HepG2 (cell line): ENCODE data around the gene GGPS1. TPM values are rescaled to one million over a fixed set of nuclear protein-coding genes. Genes with fewer than 3 reads are reported as not detected.

ENCODE experiments used
- ATAC-seq: fragments of 200-7000 bp; cut with Tn5 transposase; 3 replicates; pipeline ENCODE4 v1.9.1; 2020; ENCODE audit warnings: mild to moderate bottlenecking, moderate library complexity
- BruUV-seq: library from RNA; stranded (reverse); fragments of 400-500 nt; replicated peaks from 2 replicates; lab custom pipeline; 2021; lab: Mats Ljungman, UMichigan
- CTCF ChIA-PET: fragments of 300-600 bp; formaldehyde crosslinking; extraction: SDS; loops from one replicate; lab custom pipeline; 2021; ENCODE audit warnings: low total read pairs, inconsistent platforms, low intra/inter-chr PET ratio; lab: Yijun Ruan, JAX
- POLR2A ChIA-PET: fragments of 350-600 bp; sonication (Branson Sonifier 250); formaldehyde crosslinking; loops from one replicate; lab custom pipeline; 2020; ENCODE audit warnings: antibody characterized with exemption, inconsistent platforms; lab: Yijun Ruan, JAX
- DNase-seq: peaks from one replicate; pipeline ENCODE4 v3.0.0-alpha.2; 2015; ENCODE audit warnings: low spot score
- FAIRE-seq: peaks from 3 replicates; lab custom pipeline; 2011; peaks lifted over from hg19 to GRCh38; lab: Jason Lieb, UNC
- H2AFZ ChIP-seq: one replicate; pipeline ENCODE4 v1.6.1; 2011; ENCODE audit warnings: low read length, inconsistent platforms
- H3K27ac ChIP-seq: fragments of 300-600 bp; 3 replicates; pipeline ENCODE4 v1.8.0; 2011; ENCODE audit warnings: mixed run types, mild to moderate bottlenecking, mixed read lengths, low read length, inconsistent platforms; ENCODE audit not compliant: insufficient read depth; ENCODE audit errors: extremely low read length
- H3K27me3 ChIP-seq, 2 experiments: fragments of 200-600 bp in 1 of 2; 2 replicates in 1 of 2; 3 replicates in 1 of 2; pipeline versions ENCODE4 v1.6.0 to v1.8.0; 2011; ENCODE audit warnings: low read length in 2 of 2, mild to moderate bottlenecking in 2 of 2, moderate library complexity in 2 of 2, inconsistent platforms in 1 of 2; ENCODE audit not compliant: insufficient read depth in 2 of 2, control insufficient read depth in 1 of 2
- H3K36me3 ChIP-seq, 2 experiments: fragments of 200-600 bp in 1 of 2; replicated peaks in 1 of 2; 2 replicates in 1 of 2; 3 replicates in 1 of 2; pipeline versions ENCODE4 v1.5.1 to v1.8.0; 2011; ENCODE audit warnings: low read length in 2 of 2, inconsistent platforms in 1 of 2; ENCODE audit not compliant: insufficient read depth in 2 of 2, control insufficient read depth in 1 of 2
- H3K4me1 ChIP-seq: 2 replicates; pipeline ENCODE4 v1.5.1; 2012; ENCODE audit warnings: low read length, inconsistent platforms; ENCODE audit not compliant: insufficient read depth
- H3K4me2 ChIP-seq: 2 replicates; pipeline ENCODE4 v1.6.0; 2011; ENCODE audit warnings: low read depth, low read length, inconsistent platforms
- H3K4me3 ChIP-seq, 3 experiments: fragments of 200-600 bp in 1 of 3; sonication (generic), shearing (Covaris generic) in 1 of 3; replicated peaks in 1 of 3; 2 replicates each; pipeline ENCODE4 v1.5.1; 2011 to 2016; ENCODE audit warnings: low read length in 3 of 3, inconsistent platforms in 2 of 3, low read depth in 2 of 3, mild to moderate bottlenecking in 2 of 3, control low read depth in 1 of 3, mixed read lengths in 1 of 3; ENCODE audit not compliant: insufficient read depth in 1 of 3
- H3K79me2 ChIP-seq: one replicate; pipeline ENCODE4 v1.6.1; 2011; ENCODE audit warnings: low read length, inconsistent platforms; ENCODE audit not compliant: insufficient read depth
- H3K9ac ChIP-seq: 2 replicates; pipeline ENCODE4 v1.6.0; 2011; ENCODE audit warnings: mild to moderate bottlenecking, low read depth, low read length, inconsistent platforms; ENCODE audit not compliant: insufficient read depth
- H3K9me3 ChIP-seq: 2 replicates; pipeline ENCODE4 v1.5.1; 2012; ENCODE audit warnings: mild to moderate bottlenecking, low read length
- H4K20me1 ChIP-seq: 2 replicates; pipeline ENCODE4 v1.6.0; 2011; ENCODE audit warnings: inconsistent platforms, mild to moderate bottlenecking, low read length, moderate library complexity; ENCODE audit not compliant: insufficient read depth
- AGO2 ChIP-seq: fragments of 200-400 bp; formaldehyde crosslinking; optimal IDR thresholded peaks from 2 replicates; pipeline ENCODE3; 2017; ENCODE audit warnings: mild to moderate bottlenecking, low read depth, low read length, moderate library complexity
- CAMTA2 ChIP-seq: sonication (generic); formaldehyde crosslinking; IDR thresholded peaks from 2 replicates; pipeline ENCODE4 v1.4.0; 2020; ENCODE audit warnings: mild to moderate bottlenecking, missing genetic modification reagents, borderline replicate concordance
- JARID2 ChIP-seq: sonication (generic); formaldehyde crosslinking; IDR thresholded peaks from 2 replicates; pipeline ENCODE4 v1.8.1; 2023; ENCODE audit warnings: missing genetic modification reagents, inconsistent platforms; ENCODE audit not compliant: insufficient replicate concordance
- NFE2 ChIP-seq: sonication (generic); formaldehyde crosslinking; IDR thresholded peaks from 2 replicates; pipeline ENCODE4 v1.4.0; 2020; ENCODE audit warnings: missing genetic modification reagents
- SP140L ChIP-seq: sonication (generic); formaldehyde crosslinking; IDR thresholded peaks from 2 replicates; pipeline ENCODE4 v1.4.0; 2020; ENCODE audit warnings: missing genetic modification reagents, borderline replicate concordance
- ZBTB7B ChIP-seq: sonication (generic); formaldehyde crosslinking; IDR thresholded peaks from 2 replicates; pipeline ENCODE4 v1.4.0; 2020; ENCODE audit warnings: missing genetic modification reagents
- ZBTB8A ChIP-seq: sonication (generic); formaldehyde crosslinking; IDR thresholded peaks from 2 replicates; pipeline ENCODE4 v1.4.0; 2020; ENCODE audit warnings: mild to moderate bottlenecking, low read depth, missing genetic modification reagents, borderline replicate concordance
- ZFP36 ChIP-seq: fragments of 150-350 bp; IDR thresholded peaks from 2 replicates; pipeline ENCODE4 v1.6.1; 2018; ENCODE audit warnings: borderline replicate concordance, low read length, low read depth; ENCODE audit not compliant: partially characterized antibody
- ZNF235 ChIP-seq: sonication (generic); formaldehyde crosslinking; IDR thresholded peaks from 2 replicates; pipeline ENCODE4 v1.8.1; 2023; ENCODE audit warnings: mild to moderate bottlenecking, missing genetic modification reagents, borderline replicate concordance
- WGBS: methylation state at CpG from one replicate; pipeline ENCODE4 v1.1.6; 2017; ENCODE audit warnings: low lambda C conversion rate; 5-methylcytosine and 5-hydroxymethylcytosine counted together
- in situ Hi-C: cut with HindIII; loops from 2 replicates; pipeline ENCODE4 v1.10.0; 2017; ENCODE audit warnings: low pct_unique_long_range_greater_than_20kb; ENCODE audit not compliant: extremely low pct_ligation_motif_present
- intact Hi-C: fragments of 100-400 bp; cut with micrococcal nuclease; formaldehyde crosslinking; loops from one replicate; pipeline ENCODE4 v1.10.0; 2022; ENCODE audit not compliant: unreplicated experiment
- polyA plus RNA-seq, 8 experiments: library from polyadenylated mRNA; depleted of rRNA in 3 of 8; stranded (reverse) in 7 of 8; unstranded in 1 of 8; fragments of >200 nt; fragmentation: Illumina TruSeq in 4 of 8; extraction: Trizol in 4 of 8; gene quantifications; 2 replicates each; pipeline versions ENCODE4 v1.2.1 to v1.2.3, GENCODE V29; 2011 to 2016; ENCODE audit warnings: low read depth in 4 of 8, missing spikeins in 1 of 8, mixed read lengths in 1 of 8; ENCODE audit not compliant: insufficient read depth in 1 of 8
- total RNA-seq, 5 experiments: library from RNA; depleted of rRNA; stranded (reverse); fragments of >200 nt; fragmentation: Illumina TruSeq; extraction: Trizol; gene quantifications; 2 replicates each; pipeline ENCODE4 v1.2.3, GENCODE V29; 2016; ENCODE audit warnings: low read depth in 1 of 5
- TF ChIP-seq, protein P1 (sequence below): sonication (generic); formaldehyde crosslinking; IDR thresholded peaks from 2 replicates; pipeline ENCODE4 v1.5.1; 2020; ENCODE audit warnings: missing genetic modification reagents, mild to moderate bottlenecking, borderline replicate concordance

The GGPS1 gene
- total and polyA plus RNA-seq, 2 of the 13 experiments (the other 11 are each of a cell fraction or from before 2014, with no cell fraction given) = 28.8 to 42.6 TPM

DNA sequence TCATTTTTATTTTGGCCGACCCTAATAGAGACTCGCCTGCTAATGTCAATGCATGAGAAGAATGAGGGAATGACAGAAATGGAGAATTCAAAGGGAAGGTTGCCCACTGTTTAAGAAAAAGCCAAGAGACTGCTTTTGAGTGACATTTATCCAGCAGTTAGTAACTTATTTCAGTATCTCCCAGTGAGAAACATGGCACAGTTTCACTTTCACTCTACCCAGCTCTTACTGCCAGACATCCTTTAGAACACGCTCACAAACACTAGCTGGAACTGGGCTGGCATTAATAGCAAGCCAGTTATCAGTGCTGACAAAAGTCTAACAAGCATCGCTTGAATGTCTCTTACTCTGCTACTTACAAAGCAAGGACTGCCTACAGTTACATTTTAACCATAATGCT is 8.5 kb downstream of the GGPS1 start:
- no peak overlapping the region for H2AFZ ChIP-seq
- CTCF ChIA-PET = no interaction called here
- no peak overlapping the region for H3K9ac ChIP-seq
- no peak overlapping the region for H3K4me3 ChIP-seq
- H3K36me3 ChIP-seq = peaks cover 5 to 20% of the 10 kb centered on the region in 2 experiments; a peak in 4 of 5 replicates
- BruUV-seq = no TSS peak
- no peak overlapping the region for H3K4me2 ChIP-seq
- no peak for TF ChIP-seq AGO2
- no peak for TF ChIP-seq ZBTB8A (CRISPR knock-in tag)
- no peak for TF ChIP-seq ZFP36
- TF ChIP-seq JARID2 = no peak
- TF ChIP-seq ZNF235 = no peak
- no peak for TF ChIP-seq NFE2 (CRISPR knock-in tag)
- TF ChIP-seq ZBTB7B (CRISPR knock-in tag) = no peak
- no peak for TF ChIP-seq SP140L
- TF ChIP-seq, protein P1, sequence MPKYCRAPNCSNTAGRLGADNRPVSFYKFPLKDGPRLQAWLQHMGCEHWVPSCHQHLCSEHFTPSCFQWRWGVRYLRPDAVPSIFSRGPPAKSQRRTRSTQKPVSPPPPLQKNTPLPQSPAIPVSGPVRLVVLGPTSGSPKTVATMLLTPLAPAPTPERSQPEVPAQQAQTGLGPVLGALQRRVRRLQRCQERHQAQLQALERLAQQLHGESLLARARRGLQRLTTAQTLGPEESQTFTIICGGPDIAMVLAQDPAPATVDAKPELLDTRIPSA (CRISPR knock-in tag) = no peak
- no peak for TF ChIP-seq CAMTA2 (CRISPR knock-in tag)
- TF ChIP-seq, all 625 proteins: peak for 0
- no peaks in the 10 kb centered on the region for H3K9me3 ChIP-seq
- in situ Hi-C loops (no loop called here), intact Hi-C loops (no loop called here)
- DNase-seq (no peak), ATAC-seq (no peak), FAIRE-seq (no peak)
- WGBS = 100% methylated on average over 4 of the region's 4 CpGs
- H4K20me1 ChIP-seq = peaks cover 6% of the 10 kb centered on the region; the same call in 1 of the 2 replicates
- no peak overlapping the region for H3K27ac ChIP-seq
- peaks cover 40% of the 10 kb centered on the region for H3K79me2 ChIP-seq
- H3K4me1 ChIP-seq = peaks cover 28% of the 10 kb centered on the region
- POLR2A ChIA-PET = no interaction called here
- H3K27me3 ChIP-seq = no peaks in the 10 kb centered on the region
